Thyroid gland (tissue), 4 donors: Measurements from ENCODE around the gene EGF. TPM values are rescaled to one million over a fixed set of nuclear protein-coding genes. Genes with fewer than 3 reads are reported as not detected.
"Not testable (repeated sequence)": the region's sequence is repeated elsewhere in the genome, so short reads cannot be mapped to it uniquely, and the experiment has no call there.

Source experiments
- DNase-seq, 2 donors: peaks; one replicate each; pipeline ENCODE4 v3.0.0-alpha.2; 2019
- H3K27ac ChIP-seq, 3 donors: fragments of 200-600 bp; sonication (generic); 1 replicate in 2 of 3; 2 replicates in 1 of 3; pipeline ENCODE4 v1.5.1; 2016 to 2019; ENCODE audit warnings: mild to moderate bottlenecking in 1 of 3, moderate library complexity in 1 of 3
- H3K27me3 ChIP-seq: fragments of 200-600 bp; sonication (generic); one replicate; pipeline ENCODE4 v1.5.1; 2019
- H3K36me3 ChIP-seq, 2 donors: fragments of 200-600 bp; sonication (generic); one replicate each; pipeline ENCODE4 v1.5.1; 2016 to 2019
- H3K4me1 ChIP-seq, 2 donors: fragments of 200-600 bp; sonication (generic); one replicate each; pipeline ENCODE4 v1.5.1; 2017 to 2019
- H3K4me3 ChIP-seq, 3 donors: fragments of 200-600 bp; sonication (generic); replicated peaks in 1 of 3; 1 replicate in 2 of 3; 2 replicates in 1 of 3; pipeline ENCODE4 v1.5.1; 2016; ENCODE audit warnings: mild to moderate bottlenecking in 1 of 3
- H3K9me3 ChIP-seq: fragments of 200-600 bp; sonication (generic); one replicate; pipeline ENCODE4 v1.5.1; 2017
- CTCF ChIP-seq, 6 experiments: fragments of 200-600 bp in 3 of 6; fragments of 450-650 bp in 3 of 6; sonication (generic) in 3 of 6; IDR thresholded peaks; one replicate each; pipeline ENCODE4 v1.5.1; 2016 to 2019; ENCODE audit warnings: antibody characterized with exemption in 6 of 6, mild to moderate bottlenecking in 2 of 6, inconsistent platforms in 1 of 6, moderate library complexity in 1 of 6
- POLR2A ChIP-seq, 2 donors: fragments of 450-650 bp; IDR thresholded peaks; one replicate each; pipeline ENCODE4 v1.6.1; 2017; ENCODE audit warnings: antibody characterized with exemption in 2 of 2, mild to moderate bottlenecking in 2 of 2, moderate library complexity in 1 of 2
- WGBS, 2 donors: methylation state at CpG; one replicate each; pipeline ENCODE4 v1.1.5; 2017; 5-methylcytosine and 5-hydroxymethylcytosine counted together
- intact Hi-C: fragments of 100-400 bp; cut with DNase I; formaldehyde crosslinking; loops from one replicate; pipeline ENCODE4 v1.15.1; 2023
- total RNA-seq, 4 donors: library from RNA; depleted of rRNA; stranded (reverse); fragments of >200 nt; gene quantifications; one replicate each; pipeline ENCODE4 v1.2.3, GENCODE V29; 2016

Gene EGF
- total RNA-seq, 4 donors from 2014 or later = 3.1 to 9.4 (median 7.9) TPM

GRCh38 chr4:109930464-109930863 lies 17.8 kb downstream of the EGF start:
- H3K4me1 ChIP-seq = no peaks in the 10 kb centered on the region
- H3K36me3 ChIP-seq = no peaks in the 10 kb centered on the region
- DNase-seq = no peak
- no peak overlapping the region for H3K4me3 ChIP-seq
- intact Hi-C loops = no loop called here
- H3K27ac ChIP-seq = no peak overlapping the region
- H3K9me3 ChIP-seq = no peaks in the 10 kb centered on the region
- no peak for TF ChIP-seq POLR2A (IDR thresholded peaks at IDR 0.05)
- TF ChIP-seq CTCF (IDR thresholded peaks at IDR 0.05) = no peak
- H3K27me3 ChIP-seq = no peaks in the 10 kb centered on the region

GRCh38 chr4:109930872-109931271 lies 18.2 kb downstream of the EGF start:
- Histone ChIP-seq H3K4me1 (no peaks in the 10 kb centered on the region), H3K36me3 (no peaks in the 10 kb centered on the region), H3K27ac (no peak overlapping the region), H3K9me3 (no peaks in the 10 kb centered on the region), H3K4me3 (no peak overlapping the region), H3K27me3 (no peaks in the 10 kb centered on the region)
- DNase-seq = no peak
- no peak for TF ChIP-seq CTCF (IDR thresholded peaks at IDR 0.05)
- no peak for TF ChIP-seq POLR2A (IDR thresholded peaks at IDR 0.05)
- intact Hi-C loops = no loop called here

- Histone ChIP-seq H3K4me3 (no peak overlapping the region), H3K9me3 (no peaks in the 10 kb centered on the region), H3K27ac (no peak overlapping the region), H3K27me3 (no peaks in the 10 kb centered on the region), H3K36me3 (no peaks in the 10 kb centered on the region), H3K4me1 (no peaks in the 10 kb centered on the region)
- no peak for DNase-seq
- WGBS, 2 donors = 92 to 93% methylated on average over 4 of the region's 4 CpGs
- TF ChIP-seq CTCF (IDR thresholded peaks at IDR 0.05) = no peak
- TF ChIP-seq POLR2A (IDR thresholded peaks at IDR 0.05) = no peak
- intact Hi-C loops = no loop called here
Measured at GRCh38 chr4:109931318-109931717, 18.6 kb downstream of the EGF start.

- H3K4me1 ChIP-seq, intact Hi-C loops, H3K27me3 ChIP-seq, DNase-seq, H3K4me3 ChIP-seq, H3K27ac ChIP-seq, H3K9me3 ChIP-seq, H3K36me3 ChIP-seq: not testable (repeated sequence)
- 91 to 93% methylated on average over 3 of the region's 3 CpGs for WGBS, 2 donors
Measured at GRCh38 chr4:109937352-109937751, 24.7 kb downstream of the EGF start.

- H3K36me3 ChIP-seq = no peaks in the 10 kb centered on the region
- DNase-seq = no peak
- TF ChIP-seq POLR2A (IDR thresholded peaks at IDR 0.05) = no peak
- no peak for TF ChIP-seq CTCF (IDR thresholded peaks at IDR 0.05)
- H3K27me3 ChIP-seq = no peaks in the 10 kb centered on the region
- intact Hi-C loops = no loop called here
- H3K4me3 ChIP-seq = no peak overlapping the region
- no peaks in the 10 kb centered on the region for H3K4me1 ChIP-seq
- 88 to 90% methylated on average over 6 to 7 of the region's 7 CpGs for WGBS, 2 donors
- H3K9me3 ChIP-seq = no peaks in the 10 kb centered on the region
- H3K27ac ChIP-seq = no peak overlapping the region
Measured at GRCh38 chr4:109939190-109939589, 26.5 kb downstream of the EGF start.

GRCh38 chr4:109942292-109942926 lies 29.7 kb downstream of the EGF start:
- H3K27ac ChIP-seq = no peak overlapping the region
- intact Hi-C loops = no loop called here
- no peaks in the 10 kb centered on the region for H3K27me3 ChIP-seq
- no peaks in the 10 kb centered on the region for H3K4me1 ChIP-seq
- DNase-seq = peak in 1 of 2 donors; percentile 5
- TF ChIP-seq CTCF (IDR thresholded peaks at IDR 0.05) (no peak), POLR2A (IDR thresholded peaks at IDR 0.05) (no peak)
- no peaks in the 10 kb centered on the region for H3K36me3 ChIP-seq
- 67 to 84% methylated on average over 4 of the region's 4 CpGs for WGBS, 2 donors
- H3K4me3 ChIP-seq = no peak overlapping the region
- no peaks in the 10 kb centered on the region for H3K9me3 ChIP-seq
